ENCODE results near the gene POM121. TPM values are rescaled to one million over a fixed set of nuclear protein-coding genes. Genes with fewer than 3 reads are reported as not detected.
"Not testable (repeated sequence)": the region's sequence is repeated elsewhere in the genome, so short reads cannot be mapped to it uniquely, and the experiment has no call there.

Gene POM121
- total and polyA plus RNA-seq, 10 of the 15 experiments (the other 5 are each of a cell fraction or from before 2014, with no cell fraction given) = 2.4 to 65.7 (median 14.1) TPM

GRCh38 chr7:72925546-72926120 lies 738 bp downstream of the POM121 start:
- intact Hi-C loops (cut with micrococcal nuclease; ENCODE audit: unreplicated experiment) (no loop called here), in situ Hi-C loops (cut with MboI) (no loop called here)
- ATAC-seq (no peak), DNase-seq (ENCODE audit: low read depth, low spot score) (no peak), FAIRE-seq (no peak)
- H3K27ac ChIP-seq (ENCODE audit: control insufficient read depth, insufficient read depth) = peak overlapping the region; percentile 63; the same call in 1 of the 2 replicates
- ChIA-PET CTCF (no interaction called here), SMC1A (ENCODE audit: uncharacterized antibody, unreplicated experiment) (no interaction called here), RAD21 (ENCODE audit: unreplicated experiment) (no interaction called here), POLR2A (no interaction called here)
- under 1% methylated on average over 15 of the region's 35 CpGs for WGBS (ENCODE audit: insufficient coverage, insufficient replicate concordance, low lambda C conversion rate, missing lambda C conversion rate)
- no peak for TF ChIP-seq PKNOX1 (IDR thresholded peaks at IDR 0.05)
- TF ChIP-seq MEF2B (IDR thresholded peaks at IDR 0.05; ENCODE audit: partially characterized antibody, poor library complexity, severe bottlenecking) = peak; percentile 48
- TF ChIP-seq YY1 (IDR thresholded peaks at IDR 0.05; ENCODE audit: low read depth, low read length) = no peak
- no peak for TF ChIP-seq ASH2L (IDR thresholded peaks at IDR 0.05; ENCODE audit: borderline replicate concordance, low read depth)
- 0 out of 2 replicates have a peak, but pooled peaks have one; percentile 18 for TF ChIP-seq RUNX3 (IDR thresholded peaks at IDR 0.05; ENCODE audit: low read length)
- TF ChIP-seq KAT2A (conservative IDR thresholded peaks at IDR 0.05; ENCODE audit: control insufficient read depth, low read depth, low read length) = no peak
- no peak for TF ChIP-seq SIN3A (IDR thresholded peaks at IDR 0.05; ENCODE audit: low read depth, low read length)
- H3K36me3 ChIP-seq (ENCODE audit: control insufficient read depth in 2 of 2, insufficient read depth in 2 of 2, low read length in 1 of 2) = peaks cover 3 to 11% of the 10 kb centered on the region in 2 experiments
- H4K20me1 ChIP-seq (ENCODE audit: control insufficient read depth, insufficient read depth) = no peaks in the 10 kb centered on the region
- peak overlapping the region; percentile 88 for H3K4me3 ChIP-seq
- H3K79me2 ChIP-seq (ENCODE audit: control insufficient read depth, insufficient read depth, low read length) = peaks cover 16% of the 10 kb centered on the region
- H2AFZ ChIP-seq (ENCODE audit: control insufficient read depth, low read depth, low read length) = no peak overlapping the region; the same call in 1 of the 2 replicates
- BruUV-seq (replicated peaks) = no TSS peak
- peak overlapping the region; percentile 94 for H3K4me2 ChIP-seq (ENCODE audit: control insufficient read depth, insufficient read depth)
- H3K9ac ChIP-seq (ENCODE audit: control insufficient read depth, insufficient read depth, low read length) = peak overlapping the region; percentile 75
- no peaks in the 10 kb centered on the region for H3K27me3 ChIP-seq (replicated peaks in 1 of 2; ENCODE audit: control insufficient read depth in 2 of 2, insufficient read depth in 2 of 2, low read length in 1 of 2)
- peaks cover 6% of the 10 kb centered on the region; the same call in 1 of the 2 replicates for H3K4me1 ChIP-seq (ENCODE audit: control insufficient read depth, insufficient read depth, low read length)
- H3K9me3 ChIP-seq (replicated peaks; ENCODE audit: control insufficient read depth, insufficient read depth, low read length) = no peaks in the 10 kb centered on the region

- H3K36me3 ChIP-seq (ENCODE audit: control insufficient read depth in 2 of 2, insufficient read depth in 2 of 2, low read length in 1 of 2) = peaks cover 3 to 11% of the 10 kb centered on the region in 2 experiments
- POLR2A ChIA-PET; H3K27me3 ChIP-seq (replicated peaks in 1 of 2; ENCODE audit: control insufficient read depth in 2 of 2, insufficient read depth in 2 of 2, low read length in 1 of 2); H4K20me1 ChIP-seq (ENCODE audit: control insufficient read depth, insufficient read depth); ATAC-seq; intact Hi-C loops (cut with micrococcal nuclease; ENCODE audit: unreplicated experiment); H3K9ac ChIP-seq (ENCODE audit: control insufficient read depth, insufficient read depth, low read length); H3K4me3 ChIP-seq; H3K4me1 ChIP-seq (ENCODE audit: control insufficient read depth, insufficient read depth, low read length); H3K4me2 ChIP-seq (ENCODE audit: control insufficient read depth, insufficient read depth); H3K27ac ChIP-seq (ENCODE audit: control insufficient read depth, insufficient read depth); RAD21 ChIA-PET (ENCODE audit: unreplicated experiment); DNase-seq (ENCODE audit: low read depth, low spot score); SMC1A ChIA-PET (ENCODE audit: uncharacterized antibody, unreplicated experiment); H3K9me3 ChIP-seq (replicated peaks; ENCODE audit: control insufficient read depth, insufficient read depth, low read length); H2AFZ ChIP-seq (ENCODE audit: control insufficient read depth, low read depth, low read length); BruUV-seq (replicated peaks); in situ Hi-C loops (cut with MboI); FAIRE-seq: not testable (repeated sequence)
- 100% methylated on average over 6 of the region's 6 CpGs for WGBS (ENCODE audit: insufficient coverage, insufficient replicate concordance, low lambda C conversion rate, missing lambda C conversion rate)
- H3K79me2 ChIP-seq (ENCODE audit: control insufficient read depth, insufficient read depth, low read length) = peaks cover 16% of the 10 kb centered on the region
- CTCF ChIA-PET = interaction anchor here (1.4 kb wide), 1 partner anchor 524 kb away, joined by 3 read pairs; no protein-coding TSS in a partner anchor
These were observed 2.9 kb downstream of the POM121 start for GRCh38 chr7:72927791-72928190.

GRCh38 chr7:72928216-72928615 lies 3.3 kb downstream of the POM121 start:
- POLR2A ChIA-PET; ATAC-seq; BruUV-seq (replicated peaks); H4K20me1 ChIP-seq (ENCODE audit: control insufficient read depth, insufficient read depth); H3K4me3 ChIP-seq; H2AFZ ChIP-seq (ENCODE audit: control insufficient read depth, low read depth, low read length); H3K4me2 ChIP-seq (ENCODE audit: control insufficient read depth, insufficient read depth); H3K4me1 ChIP-seq (ENCODE audit: control insufficient read depth, insufficient read depth, low read length); H3K27ac ChIP-seq (ENCODE audit: control insufficient read depth, insufficient read depth); DNase-seq (ENCODE audit: low read depth, low spot score); SMC1A ChIA-PET (ENCODE audit: uncharacterized antibody, unreplicated experiment); in situ Hi-C loops (cut with MboI); CTCF ChIA-PET; RAD21 ChIA-PET (ENCODE audit: unreplicated experiment); FAIRE-seq; intact Hi-C loops (cut with micrococcal nuclease; ENCODE audit: unreplicated experiment); H3K9me3 ChIP-seq (replicated peaks; ENCODE audit: control insufficient read depth, insufficient read depth, low read length); H3K27me3 ChIP-seq (replicated peaks in 1 of 2; ENCODE audit: control insufficient read depth in 2 of 2, insufficient read depth in 2 of 2, low read length in 1 of 2); H3K9ac ChIP-seq (ENCODE audit: control insufficient read depth, insufficient read depth, low read length): not testable (repeated sequence)
- peaks cover 15% of the 10 kb centered on the region for H3K79me2 ChIP-seq (ENCODE audit: control insufficient read depth, insufficient read depth, low read length)
- H3K36me3 ChIP-seq (ENCODE audit: control insufficient read depth in 2 of 2, insufficient read depth in 2 of 2, low read length in 1 of 2) = peaks cover 3 to 11% of the 10 kb centered on the region in 2 experiments
- 92% methylated on average over 6 of the region's 6 CpGs for WGBS (ENCODE audit: insufficient coverage, insufficient replicate concordance, low lambda C conversion rate, missing lambda C conversion rate)

Data from GM12878 (cell line).